BE2C (cell line): ENCODE data around the gene TUBB4A.

Experiments
- DNase-seq: peaks from one replicate; pipeline ENCODE4 v3.0.0-alpha.2; 2020
- H3K27me3 ChIP-seq: fragments of 250-450 bp; sonication (Bioruptor Pico); 2 replicates; pipeline ENCODE4 v1.5.1; 2020; ENCODE audit warnings: mild to moderate bottlenecking
- H3K36me3 ChIP-seq: fragments of 250-450 bp; sonication (Bioruptor Pico); 2 replicates; pipeline ENCODE4 v1.5.1; 2020; ENCODE audit warnings: mild to moderate bottlenecking
- H3K4me1 ChIP-seq: fragments of 250-450 bp; sonication (Bioruptor Pico); 2 replicates; pipeline ENCODE4 v1.5.1; 2020
- H3K4me3 ChIP-seq: 2 replicates; pipeline ENCODE4 v1.5.1; 2011; ENCODE audit warnings: low read depth, low read length
- H3K9me3 ChIP-seq: fragments of 250-450 bp; sonication (Bioruptor Pico); 2 replicates; pipeline ENCODE4 v1.5.1; 2020
- TF ChIP-seq, protein P1 (sequence below): IDR thresholded peaks from 2 replicates; pipeline ENCODE4 v1.5.1; 2012; ENCODE audit warnings: mild to moderate bottlenecking, low read depth, low read length

Gene TUBB4A

DNA sequence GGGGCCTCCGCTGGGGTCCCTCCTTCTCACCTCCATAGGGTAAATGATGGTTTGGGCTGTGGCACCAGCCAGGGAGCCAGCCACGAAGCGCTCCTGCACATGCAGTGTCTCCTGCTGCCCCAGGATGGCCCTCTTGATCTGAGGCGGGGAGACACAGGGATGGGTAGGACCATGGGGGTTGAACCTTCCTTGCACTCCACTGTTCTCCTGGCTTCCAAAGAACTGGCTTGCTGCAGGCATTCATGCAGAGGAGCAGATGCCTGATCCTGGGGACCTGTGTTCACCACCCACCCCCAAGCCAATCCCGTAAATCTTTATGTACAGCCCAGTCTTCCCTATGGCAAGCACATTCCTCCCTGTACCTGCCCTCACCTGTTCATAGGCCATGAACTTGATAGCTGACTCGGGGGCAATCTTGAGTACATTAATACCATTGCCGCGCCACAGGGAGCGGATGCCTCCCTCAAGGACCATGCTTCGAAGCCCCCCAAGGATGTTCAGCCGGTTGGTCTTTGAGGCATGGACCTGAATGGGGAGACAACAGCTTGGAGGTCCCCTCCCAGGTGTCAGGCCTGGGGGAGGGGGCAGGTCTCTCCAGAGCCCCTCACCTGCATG, 48.1 kb downstream of the TUBB4A start:
- no peak overlapping the region for H3K4me3 ChIP-seq
- H3K9me3 ChIP-seq: peaks cover 11% of the 10 kb centered on the region; the same call in 1 of the 2 replicates
- no peaks in the 10 kb centered on the region for H3K4me1 ChIP-seq
- H3K27me3 ChIP-seq: no peaks in the 10 kb centered on the region
- DNase-seq: no peak
- TF ChIP-seq, protein P1, sequence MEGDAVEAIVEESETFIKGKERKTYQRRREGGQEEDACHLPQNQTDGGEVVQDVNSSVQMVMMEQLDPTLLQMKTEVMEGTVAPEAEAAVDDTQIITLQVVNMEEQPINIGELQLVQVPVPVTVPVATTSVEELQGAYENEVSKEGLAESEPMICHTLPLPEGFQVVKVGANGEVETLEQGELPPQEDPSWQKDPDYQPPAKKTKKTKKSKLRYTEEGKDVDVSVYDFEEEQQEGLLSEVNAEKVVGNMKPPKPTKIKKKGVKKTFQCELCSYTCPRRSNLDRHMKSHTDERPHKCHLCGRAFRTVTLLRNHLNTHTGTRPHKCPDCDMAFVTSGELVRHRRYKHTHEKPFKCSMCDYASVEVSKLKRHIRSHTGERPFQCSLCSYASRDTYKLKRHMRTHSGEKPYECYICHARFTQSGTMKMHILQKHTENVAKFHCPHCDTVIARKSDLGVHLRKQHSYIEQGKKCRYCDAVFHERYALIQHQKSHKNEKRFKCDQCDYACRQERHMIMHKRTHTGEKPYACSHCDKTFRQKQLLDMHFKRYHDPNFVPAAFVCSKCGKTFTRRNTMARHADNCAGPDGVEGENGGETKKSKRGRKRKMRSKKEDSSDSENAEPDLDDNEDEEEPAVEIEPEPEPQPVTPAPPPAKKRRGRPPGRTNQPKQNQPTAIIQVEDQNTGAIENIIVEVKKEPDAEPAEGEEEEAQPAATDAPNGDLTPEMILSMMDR: no peak
- H3K36me3 ChIP-seq: peaks cover 17% of the 10 kb centered on the region

DNA sequence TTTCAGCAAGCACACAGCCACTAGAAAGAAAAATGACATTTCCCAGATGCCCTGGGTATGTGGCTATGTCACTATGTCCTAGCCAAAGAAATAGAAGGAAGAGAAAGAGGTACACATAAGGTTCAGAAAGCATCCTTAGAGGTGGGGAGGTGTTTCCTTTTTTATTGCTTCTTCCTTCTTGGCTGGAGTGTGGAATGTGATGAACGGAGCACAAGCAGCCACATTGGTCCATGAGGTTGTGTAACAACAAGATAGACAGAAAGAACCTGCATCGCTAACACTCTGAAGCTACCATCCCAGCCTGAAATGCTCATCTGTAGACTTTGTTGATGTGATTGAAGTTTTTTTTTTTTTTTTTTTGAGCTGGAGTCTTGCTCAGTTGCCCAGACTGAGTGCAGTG, 49.2 kb downstream of the TUBB4A start:
- DNase-seq: no peak
- no peaks in the 10 kb centered on the region for H3K4me1 ChIP-seq
- peaks cover 17% of the 10 kb centered on the region for H3K36me3 ChIP-seq
- H3K9me3 ChIP-seq: peaks cover 11% of the 10 kb centered on the region; the same call in 1 of the 2 replicates
- TF ChIP-seq, protein P1: no peak
- no peaks in the 10 kb centered on the region for H3K27me3 ChIP-seq
- H3K4me3 ChIP-seq: no peak overlapping the region

DNA sequence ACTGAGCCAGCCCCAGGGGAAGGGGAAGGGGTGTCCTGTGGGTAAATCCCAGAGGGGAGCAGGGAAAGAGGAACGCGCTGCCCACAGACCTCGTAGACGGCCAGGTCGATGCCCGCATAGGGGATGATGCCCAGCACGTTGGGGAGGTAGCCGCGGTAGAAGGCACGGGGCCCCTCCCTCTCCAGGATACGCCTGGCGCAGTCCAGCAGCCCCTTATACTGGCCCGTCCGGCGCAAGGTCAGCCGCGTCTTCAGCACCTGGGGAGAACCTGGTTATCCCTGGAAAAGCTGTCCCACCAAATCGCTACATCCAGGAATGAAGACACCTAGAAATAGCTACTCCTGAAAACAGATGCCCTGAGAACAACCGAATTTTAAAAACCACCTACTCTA, 49.9 kb downstream of the TUBB4A start:
- TF ChIP-seq, protein P1: no peak
- DNase-seq: no peak
- H3K36me3 ChIP-seq: peaks cover 17% of the 10 kb centered on the region

DNA sequence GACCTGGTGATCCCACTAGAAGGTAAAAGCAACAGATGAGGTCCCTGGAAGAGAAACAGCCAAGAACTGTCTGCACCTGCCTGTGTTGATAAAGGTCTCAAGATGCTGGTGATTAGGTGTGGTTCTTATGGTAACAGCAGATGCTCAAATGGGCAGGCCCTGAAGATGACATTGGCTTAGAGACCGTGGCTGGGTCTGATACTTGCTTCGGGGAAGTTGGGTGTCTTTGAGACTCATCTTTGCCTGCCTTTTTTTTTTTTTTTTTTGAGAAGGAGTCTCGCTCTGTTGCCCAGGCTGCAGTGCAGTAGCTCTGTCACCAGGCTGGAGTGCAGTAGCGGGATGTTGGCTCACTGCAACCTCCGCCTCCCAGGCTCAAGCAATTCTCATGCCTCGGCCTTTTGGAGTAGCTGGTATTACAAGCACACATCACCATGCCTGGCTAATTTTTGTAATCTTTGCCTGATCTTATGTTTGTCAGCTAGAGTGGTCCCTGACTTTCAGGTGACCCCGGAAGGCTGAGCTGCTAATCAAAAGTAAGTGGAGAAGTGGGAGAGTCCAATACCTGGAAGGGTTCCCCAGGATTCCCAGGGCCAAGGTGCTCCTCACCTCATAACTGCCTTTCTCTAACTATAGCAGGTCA, 50.4 kb downstream of the TUBB4A start:
- H3K36me3 ChIP-seq: peaks cover 17% of the 10 kb centered on the region

More for the DNA sequence above, 49.9 kb downstream of the TUBB4A start:
- Histone ChIP-seq H3K4me1 (no peaks in the 10 kb centered on the region), H3K9me3 (peaks cover 11% of the 10 kb centered on the region; the same call in 1 of the 2 replicates), H3K27me3 (no peaks in the 10 kb centered on the region), H3K4me3 (no peak overlapping the region)

DNA sequence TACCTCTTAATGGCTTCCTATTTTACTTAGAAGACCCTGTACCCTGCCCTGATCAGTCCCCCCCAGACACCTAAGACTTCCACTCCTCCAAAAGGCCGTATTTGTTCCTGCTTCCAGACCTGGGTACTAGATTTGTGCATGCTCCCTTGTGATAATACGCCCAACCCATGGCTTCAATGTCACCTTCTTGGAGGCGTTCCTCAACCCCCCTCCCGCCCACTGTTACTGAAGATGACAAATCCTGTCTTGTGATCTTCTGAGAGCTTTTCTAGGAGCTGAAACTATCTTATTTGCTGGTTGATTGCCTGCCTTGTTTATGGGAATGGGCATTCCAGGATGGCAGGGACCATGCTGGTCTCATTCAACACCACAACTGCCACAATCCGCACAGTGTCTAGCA, 51.9 kb downstream of the TUBB4A start:
- H3K9me3 ChIP-seq: peaks cover 11% of the 10 kb centered on the region
- no peaks in the 10 kb centered on the region for H3K4me1 ChIP-seq
- no peaks in the 10 kb centered on the region for H3K27me3 ChIP-seq
- DNase-seq: no peak
- TF ChIP-seq, protein P1: no peak
- peaks cover 17% of the 10 kb centered on the region for H3K36me3 ChIP-seq
- no peak overlapping the region for H3K4me3 ChIP-seq

More for the DNA sequence above, 50.4 kb downstream of the TUBB4A start:
- Histone ChIP-seq H3K4me1 (no peaks in the 10 kb centered on the region), H3K9me3 (peaks cover 11% of the 10 kb centered on the region; the same call in 1 of the 2 replicates), H3K4me3 (no peak overlapping the region), H3K27me3 (no peaks in the 10 kb centered on the region)
- TF ChIP-seq, protein P1: no peak
- DNase-seq: no peak

DNA sequence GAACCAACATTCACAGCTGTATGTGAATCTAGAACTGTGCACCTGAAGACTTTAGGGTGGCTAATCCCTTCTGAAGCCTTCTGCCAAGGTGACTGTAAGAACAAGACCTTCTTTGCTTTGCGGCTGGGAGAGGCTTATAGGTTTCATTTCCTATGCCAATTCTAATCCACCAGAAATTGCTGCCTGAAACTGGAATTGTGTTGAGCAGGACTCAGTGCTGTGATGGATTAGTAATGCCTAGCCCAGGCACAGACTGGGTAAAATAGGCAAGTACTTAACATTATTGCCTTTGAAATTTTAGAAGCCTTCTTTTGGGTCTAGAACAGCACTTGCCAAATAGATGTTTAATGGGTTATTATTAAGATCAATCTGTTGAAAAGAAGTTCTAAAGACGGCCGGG, 54.1 kb downstream of the TUBB4A start:
- DNase-seq: no peak
- Histone ChIP-seq H3K27me3 (no peaks in the 10 kb centered on the region), H3K4me3 (no peak overlapping the region), H3K36me3 (no peaks in the 10 kb centered on the region), H3K9me3 (no peaks in the 10 kb centered on the region; the same call in 1 of the 2 replicates), H3K4me1 (no peaks in the 10 kb centered on the region)
- TF ChIP-seq, protein P1: no peak
